Measurements from ENCODE around the gene ZNF460. TPM values are rescaled to one million over a fixed set of nuclear protein-coding genes. Genes with fewer than 3 reads are reported as not detected.

Gene ZNF460
- total and polyA plus RNA-seq, 2 of the 8 experiments (the other 6 are each of a cell fraction or from before 2014, with no cell fraction given) = 9.3 to 57.9 TPM

- H2BK12ac ChIP-seq (ENCODE audit: low read depth, low read length) = no peak overlapping the region
- H3K9ac ChIP-seq (replicated peaks in 1 of 4; ENCODE audit: extremely low read depth in 1 of 4, low read depth in 3 of 4, low read length in 3 of 4) = no peak overlapping the region
- FAIRE-seq (no peak), DNase-seq (ENCODE audit: low read depth in 1 of 2, low spot score in 2 of 2) (no peak)
- no peak for TF ChIP-seq E2F6 (IDR thresholded peaks at IDR 0.05)
- no peak for TF ChIP-seq KDM5A (IDR thresholded peaks at IDR 0.05; ENCODE audit: low read length)
- no peak overlapping the region for H2AFZ ChIP-seq (ENCODE audit: low read length)
- H3K79me1 ChIP-seq (ENCODE audit: low read depth, low read length) = no peaks in the 10 kb centered on the region
- POLR2A ChIA-PET (ENCODE audit: partially characterized antibody) = interaction anchor here (1.7 kb wide), 1 partner anchor 12 kb away, joined by 5 read pairs; the partner anchor contains the start of gene ZNF304
- H3K79me2 ChIP-seq (ENCODE audit: control insufficient read depth in 1 of 2, insufficient read depth in 2 of 2, low read length in 2 of 2) = no peaks in the 10 kb centered on the region
- no peak overlapping the region for H2AK5ac ChIP-seq (ENCODE audit: low read depth, low read length)
- H4K91ac ChIP-seq (replicated peaks; ENCODE audit: insufficient read length, low read length) = no peak overlapping the region
- peaks cover 0 to 3% of the 10 kb centered on the region in 2 experiments for H4K20me1 ChIP-seq (replicated peaks in 1 of 2; ENCODE audit: control insufficient read depth in 1 of 2, insufficient read depth in 2 of 2, low read length in 2 of 2)
- H2BK120ac ChIP-seq (replicated peaks; ENCODE audit: low read depth, low read length) = no peak overlapping the region
- CTCF ChIA-PET (ENCODE audit: partially characterized antibody) = interaction anchor here (1.0 to 1.5 kb wide), 2 partner anchors 10 to 13 kb away, joined by 3 read pairs; no protein-coding TSS in a partner anchor
- no peaks in the 10 kb centered on the region for H3K36me3 ChIP-seq (ENCODE audit: control insufficient read depth in 2 of 4, insufficient read depth in 4 of 4, low read length in 3 of 4)
- no peak overlapping the region for H3K14ac ChIP-seq (ENCODE audit: insufficient read length)
- 79% methylated on average over 3 of the region's 3 CpGs; no CpG with 5 or more reads in 1 of the 2 experiments for WGBS, 2 experiments (ENCODE audit: extremely low coverage in 1 of 2, insufficient coverage in 1 of 2, insufficient read length in 1 of 2, insufficient replicate concordance in 2 of 2, low coverage in 1 of 2, low lambda C conversion rate in 2 of 2, missing lambda C conversion rate in 1 of 2)
- no peak overlapping the region for H3K4ac ChIP-seq (replicated peaks; ENCODE audit: insufficient read length, low read depth, low read length)
- no peaks in the 10 kb centered on the region for H3K9me3 ChIP-seq (ENCODE audit: insufficient read depth in 2 of 2, low read depth in 1 of 2, low read length in 1 of 2)
- no peak overlapping the region for H3K18ac ChIP-seq (ENCODE audit: extremely low read depth, low read length)
- H3K23me2 ChIP-seq (ENCODE audit: low read depth, low read length) = no peaks in the 10 kb centered on the region
- no peaks in the 10 kb centered on the region for H3K4me1 ChIP-seq (replicated peaks in 1 of 4; ENCODE audit: control insufficient read depth in 3 of 4, insufficient read depth in 4 of 4, low read length in 3 of 4)
- no peak overlapping the region for H3K4me3 ChIP-seq (ENCODE audit: extremely low read depth in 1 of 4, insufficient read depth in 2 of 4, low read depth in 3 of 4, low read length in 4 of 4)
- no peak overlapping the region for H3K56ac ChIP-seq (replicated peaks; ENCODE audit: insufficient read length, low read depth, low read length)
- H3K27ac ChIP-seq (ENCODE audit: low read depth, low read length) = no peak overlapping the region
- H4K8ac ChIP-seq (ENCODE audit: extremely low read depth, insufficient read depth, low read length) = no peak overlapping the region
- no peak overlapping the region for H3K23ac ChIP-seq (ENCODE audit: insufficient read length)
- no peak overlapping the region for H2BK5ac ChIP-seq (ENCODE audit: low read depth, low read length)
- no peak overlapping the region for H4K5ac ChIP-seq (ENCODE audit: insufficient read length, low read depth, low read length)
- H3K4me2 ChIP-seq (ENCODE audit: insufficient read depth in 1 of 2, low read depth in 2 of 2, low read length in 2 of 2) = no peak overlapping the region
- no peak overlapping the region for H2BK20ac ChIP-seq (ENCODE audit: low read length)
- no peaks in the 10 kb centered on the region for H3K27me3 ChIP-seq (replicated peaks in 1 of 4; ENCODE audit: control insufficient read depth in 3 of 4, extremely low read depth in 1 of 4, insufficient read depth in 3 of 4, low read length in 3 of 4)
- H2BK15ac ChIP-seq (ENCODE audit: low read length) = no peak overlapping the region
These were observed 58.6 kb downstream of the ZNF460 start for GRCh38 chr19:57338877-57339276.
